ENCODE results near the gene RAB3D.
"Not testable (repeated sequence)": the region's sequence is repeated elsewhere in the genome, so short reads cannot be mapped to it uniquely, and the experiment has no call there.

RAB3D gene

GRCh38 chr19:11338121-11338520 is 1.3 kb downstream of the RAB3D start:
- no peak for DNase-seq (ENCODE audit: low read depth)

- DNase-seq (ENCODE audit: low read depth), result no peak
Measured at GRCh38 chr19:11337080-11337479, 2.4 kb downstream of the RAB3D start.

GRCh38 chr19:11335449-11336146 is 3.9 kb downstream of the RAB3D start:
- no peak for DNase-seq (ENCODE audit: low read depth)

- not testable (repeated sequence) for DNase-seq (ENCODE audit: low read depth)
Measured at GRCh38 chr19:11333838-11334237, 5.6 kb downstream of the RAB3D start.

GRCh38 chr19:11332822-11333221 is 6.6 kb downstream of the RAB3D start:
- no peak for DNase-seq (ENCODE audit: low read depth)

- no peak for DNase-seq (ENCODE audit: low read depth)
Measured at GRCh38 chr19:11331502-11331901, 8.0 kb downstream of the RAB3D start.

GRCh38 chr19:11330127-11330526 is 9.3 kb downstream of the RAB3D start:
- no peak for DNase-seq (ENCODE audit: low read depth)

GRCh38 chr19:11325544-11325943 is 13.9 kb downstream of the RAB3D start:
- DNase-seq (ENCODE audit: low read depth), result no peak

- DNase-seq (ENCODE audit: low read depth), result no peak
Measured at GRCh38 chr19:11324748-11325389, 14.6 kb downstream of the RAB3D start.

GRCh38 chr19:11324079-11324661 is 15.3 kb downstream of the RAB3D start:
- no peak for DNase-seq (ENCODE audit: low read depth)

- DNase-seq (ENCODE audit: low read depth), result no peak
Measured at GRCh38 chr19:11323601-11324078, 15.8 kb downstream of the RAB3D start.

GRCh38 chr19:11322269-11323024 is 17.0 kb downstream of the RAB3D start:
- DNase-seq (ENCODE audit: low read depth), result no peak

- DNase-seq (ENCODE audit: low read depth), result no peak
Measured at GRCh38 chr19:11321191-11322126, 18.0 kb downstream of the RAB3D start.

- DNase-seq (ENCODE audit: low read depth), result not testable (repeated sequence)
Measured at GRCh38 chr19:11320278-11320995, 19.0 kb downstream of the RAB3D start.

GRCh38 chr19:11306337-11306736 is 33.1 kb downstream of the RAB3D start:
- no peak for DNase-seq (ENCODE audit: low read depth)

GRCh38 chr19:11304936-11305335 is 34.5 kb downstream of the RAB3D start:
- DNase-seq (ENCODE audit: low read depth), result no peak

GRCh38 chr19:11300811-11301120 is 38.7 kb downstream of the RAB3D start:
- no peak for DNase-seq (ENCODE audit: low read depth)

- no peak for DNase-seq (ENCODE audit: low read depth)
Measured at GRCh38 chr19:11299946-11300810, 39.3 kb downstream of the RAB3D start.

GRCh38 chr19:11296264-11296663 is 43.2 kb downstream of the RAB3D start:
- DNase-seq (ENCODE audit: low read depth), result no peak
